Esophagus muscularis mucosa (tissue), 4 donors: ENCODE measurements around the gene LRFN2.

Source experiments
- CTCF ChIP-seq, 3 experiments: fragments of 200-600 bp in 2 of 3; fragments of 450-650 bp in 1 of 3; sonication (generic) in 2 of 3; IDR thresholded peaks; one replicate each; pipeline ENCODE4 v1.5.1; 2017 to 2019; ENCODE audit warnings: antibody characterized with exemption in 3 of 3, mild to moderate bottlenecking in 2 of 3, moderate library complexity in 1 of 3
- EP300 ChIP-seq: sonication (generic); formaldehyde crosslinking; IDR thresholded peaks from one replicate; pipeline ENCODE4 v1.6.1; 2017; ENCODE audit warnings: antibody characterized with exemption
- POLR2A ChIP-seq: fragments of 450-650 bp; IDR thresholded peaks from one replicate; pipeline ENCODE4 v1.6.1; 2017; ENCODE audit warnings: antibody characterized with exemption, moderate library complexity, mild to moderate bottlenecking, low read depth

GRCh38 chr6:40542175-40542764 is 44.9 kb downstream of the LRFN2 start:
- TF ChIP-seq CTCF (IDR thresholded peaks at IDR 0.05) (no peak), POLR2A (no peak), EP300 (no peak)
